Endothelial cell of hepatic sinusoid (primary cell): Measurements from ENCODE around the gene C2orf81.
"Not testable (repeated sequence)": the region's sequence is repeated elsewhere in the genome, so short reads cannot be mapped to it uniquely, and the experiment has no call there.

Experiments
- in situ Hi-C: cut with HindIII; loops from 2 replicates; pipeline ENCODE4 v1.10.0; 2017; ENCODE audit warnings: low sequenced_read_pairs

Gene C2orf81

GRCh38 chr2:74442483-74443297 lies 21.3 kb upstream of the C2orf81 start:
- in situ Hi-C loops, result not testable (repeated sequence)

DNA sequence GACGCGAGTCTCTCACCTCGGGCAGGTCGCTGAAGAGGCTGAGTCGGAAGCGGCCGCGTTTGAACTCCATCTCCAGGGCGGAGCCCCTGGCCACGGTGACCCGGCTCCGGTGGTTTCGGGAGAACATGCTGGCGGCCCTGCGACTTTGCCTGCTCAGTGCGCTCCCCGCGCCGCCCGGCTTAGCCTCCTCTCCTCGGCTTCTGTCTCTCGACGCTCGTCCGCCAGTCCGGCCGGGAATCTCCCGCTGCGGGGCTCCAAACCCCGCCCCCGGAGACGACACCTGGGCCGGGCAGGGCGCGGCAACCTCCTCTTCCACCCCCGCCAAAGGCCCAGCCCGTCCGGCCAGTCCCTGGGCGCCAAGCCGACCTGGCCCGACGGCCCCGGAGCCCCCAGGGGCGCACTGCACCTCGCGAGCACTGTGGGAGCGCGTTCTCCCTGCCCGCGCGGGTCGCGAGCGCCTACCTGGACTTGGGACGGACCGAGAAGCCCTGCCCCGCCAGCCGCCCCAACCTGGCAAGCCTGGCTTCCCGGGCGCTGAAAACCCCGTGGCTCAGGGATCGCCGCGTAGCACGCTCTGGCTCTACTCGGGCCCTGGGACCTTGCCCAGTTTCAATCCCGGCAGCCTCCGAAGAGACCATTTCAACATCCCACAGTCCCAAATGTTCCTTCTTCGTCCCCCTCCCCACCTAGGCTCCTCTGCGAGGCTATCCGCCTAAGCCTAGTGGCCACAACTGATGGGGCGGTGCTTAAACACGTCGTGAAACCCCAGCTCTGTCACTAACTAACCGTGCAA lies 20.5 kb upstream of the C2orf81 start, which contains the start of gene RTKN:
TSS of gene RTKN (minus strand) at position 248 of the 793 bp plus-strand sequence. CDS start at position 127, 121 bp downstream.
- in situ Hi-C loops, result no loop called here

GRCh38 chr2:74441170-74441689 lies 19.8 kb upstream of the C2orf81 start:
- in situ Hi-C loops, result no loop called here

DNA sequence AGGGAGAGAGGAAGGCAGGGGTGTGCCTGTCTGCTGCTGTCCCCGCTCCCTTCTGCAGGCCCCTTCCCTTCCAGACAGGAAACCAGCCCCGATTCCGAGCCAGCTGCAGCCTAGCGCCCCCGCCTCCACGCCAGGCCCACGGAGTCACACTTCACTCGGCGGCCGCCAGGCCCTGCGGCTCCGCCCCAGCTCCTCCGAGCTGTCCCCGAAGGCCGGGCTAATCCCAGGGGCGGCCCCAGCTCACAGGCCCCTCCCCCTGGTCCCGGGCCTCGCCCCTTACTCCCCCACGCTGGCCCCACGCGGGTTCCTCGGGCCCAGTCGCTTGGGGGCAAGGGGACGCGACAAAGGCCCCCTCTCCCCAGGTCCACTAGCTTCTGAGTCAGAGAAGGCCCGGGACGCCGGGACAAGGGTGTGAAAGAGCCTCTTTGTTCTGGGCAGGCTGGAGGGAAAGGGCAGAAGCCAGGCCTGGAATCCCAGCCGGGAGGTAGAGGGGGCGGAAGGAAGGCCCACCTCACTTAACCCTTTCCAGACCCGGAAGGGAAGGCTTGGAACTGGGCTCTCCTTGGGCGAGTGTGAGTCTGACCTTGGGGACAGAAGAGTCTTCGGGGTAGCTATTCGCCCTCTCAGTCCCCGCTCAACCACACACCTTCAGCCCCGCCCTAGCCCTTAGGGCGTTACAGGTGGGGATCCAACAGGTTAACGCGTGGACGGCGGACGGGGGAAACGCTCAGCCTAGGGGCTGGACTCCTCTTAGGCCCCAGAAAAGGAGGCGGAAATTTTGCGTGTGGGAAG lies 19.2 kb upstream of the C2orf81 start:
- in situ Hi-C loops, result no loop called here

- in situ Hi-C loops, result no loop called here
Observed at GRCh38 chr2:74439803-74440377, 18.5 kb upstream of the C2orf81 start.

DNA sequence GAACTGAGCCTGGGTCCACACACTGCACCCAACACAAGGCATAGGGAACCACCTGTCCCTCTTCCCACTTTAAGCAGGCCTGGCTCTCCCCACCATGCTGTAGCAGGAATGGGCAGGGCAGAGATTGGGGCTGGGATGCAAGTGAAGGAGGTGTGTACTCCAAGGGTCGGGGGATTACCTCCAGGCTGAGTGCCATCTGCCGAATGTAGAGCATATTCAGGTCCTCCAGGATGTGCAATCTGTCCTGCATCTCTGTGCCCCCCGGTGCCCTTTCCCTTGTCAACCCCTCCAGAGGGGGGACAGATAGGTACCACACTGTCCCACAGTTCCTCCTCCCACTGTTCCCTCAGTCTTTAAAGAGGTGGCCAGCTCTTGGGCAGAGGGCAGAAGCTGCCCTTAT lies 18.0 kb upstream of the C2orf81 start:
- in situ Hi-C loops, result no loop called here

DNA sequence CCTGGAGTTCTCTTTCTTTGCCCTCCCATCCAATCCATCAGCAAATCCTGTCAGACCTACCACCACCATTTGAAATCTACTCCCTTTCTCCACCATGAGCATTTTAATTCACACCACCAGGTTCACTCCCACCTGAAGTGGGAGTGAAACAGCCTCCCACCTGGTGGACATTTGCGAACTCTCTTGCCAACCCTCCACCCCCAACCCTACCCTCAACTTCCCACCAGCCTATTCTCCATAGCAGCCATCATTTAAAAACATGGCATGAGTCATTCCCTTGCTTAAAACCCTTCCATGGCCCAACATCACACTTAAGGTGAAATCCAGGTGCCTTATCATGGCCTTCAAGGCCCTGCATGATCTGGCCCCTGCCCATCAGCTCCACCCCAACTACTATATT lies 16.8 kb upstream of the C2orf81 start:
- in situ Hi-C loops, result no loop called here

- in situ Hi-C loops, result no loop called here
Observed at GRCh38 chr2:74436848-74437695, 15.7 kb upstream of the C2orf81 start.

DNA sequence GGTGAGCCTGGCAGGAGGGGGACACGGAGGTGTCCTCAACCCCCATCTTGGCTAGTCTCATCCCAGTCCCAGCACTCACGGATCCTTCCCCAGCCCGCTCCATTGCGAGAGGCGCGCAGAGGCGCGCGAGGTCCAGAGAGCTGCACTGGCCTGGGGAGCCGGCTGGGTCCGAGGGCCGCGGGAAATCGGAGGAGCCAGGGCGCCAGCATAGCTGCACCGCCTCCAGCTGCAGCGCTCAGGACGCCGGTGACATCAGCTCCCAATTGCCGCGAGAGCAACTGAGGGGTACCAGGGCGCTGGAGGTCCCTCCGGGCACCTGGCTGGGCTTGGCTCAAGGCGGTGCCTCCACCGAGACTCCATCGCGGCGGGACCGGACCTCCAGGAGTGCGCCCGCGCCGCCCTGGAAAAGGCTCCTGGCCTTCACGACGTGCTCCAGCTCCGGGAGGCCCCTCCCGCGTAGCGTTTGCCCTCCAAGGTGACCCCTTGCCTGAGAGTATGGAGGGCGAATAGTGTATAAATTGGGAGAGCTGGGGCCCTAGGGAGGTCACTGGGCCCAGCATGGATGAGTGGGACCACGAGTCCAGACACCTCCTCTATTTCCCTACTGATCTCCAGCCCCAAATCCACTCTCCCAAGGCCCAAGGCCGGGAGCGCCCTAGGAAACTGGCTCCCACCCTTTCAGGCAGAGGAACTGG lies 14.8 kb upstream of the C2orf81 start:
- in situ Hi-C loops, result no loop called here

DNA sequence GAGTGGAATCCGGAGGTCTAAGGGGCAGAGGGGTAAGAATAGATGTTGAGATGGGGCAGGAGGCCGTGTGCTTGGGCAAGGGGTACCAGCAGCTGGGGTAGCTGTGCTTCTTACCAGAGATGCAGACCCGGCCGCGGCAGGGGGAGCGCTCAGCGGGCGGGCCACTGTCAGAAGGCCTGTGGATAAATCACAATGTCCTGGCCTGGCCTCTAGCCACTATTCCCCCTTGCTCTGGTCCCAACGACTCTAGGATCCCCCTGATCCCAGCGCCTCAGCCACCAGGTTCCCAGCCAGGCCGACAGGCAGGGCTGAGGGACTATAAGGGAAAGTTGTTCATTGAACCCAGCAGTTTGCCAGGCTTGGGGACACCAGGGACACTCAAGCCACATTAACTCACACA lies 9.1 kb upstream of the C2orf81 start:
- in situ Hi-C loops, result loop anchor here (5.0 kb wide), 1 partner anchor 107 kb away; no protein-coding TSS in a partner anchor

- in situ Hi-C loops, result loop anchor here (5.0 kb wide), 1 partner anchor 108 kb away; no protein-coding TSS in a partner anchor
Observed at GRCh38 chr2:74429487-74430451, 8.3 kb upstream of the C2orf81 start.

GRCh38 chr2:74428675-74429074 lies 7.3 kb upstream of the C2orf81 start:
- in situ Hi-C loops, result no loop called here

GRCh38 chr2:74427551-74427950 lies 6.1 kb upstream of the C2orf81 start:
- in situ Hi-C loops, result no loop called here

GRCh38 chr2:74426181-74426758 lies 4.9 kb upstream of the C2orf81 start:
- in situ Hi-C loops, result no loop called here

DNA sequence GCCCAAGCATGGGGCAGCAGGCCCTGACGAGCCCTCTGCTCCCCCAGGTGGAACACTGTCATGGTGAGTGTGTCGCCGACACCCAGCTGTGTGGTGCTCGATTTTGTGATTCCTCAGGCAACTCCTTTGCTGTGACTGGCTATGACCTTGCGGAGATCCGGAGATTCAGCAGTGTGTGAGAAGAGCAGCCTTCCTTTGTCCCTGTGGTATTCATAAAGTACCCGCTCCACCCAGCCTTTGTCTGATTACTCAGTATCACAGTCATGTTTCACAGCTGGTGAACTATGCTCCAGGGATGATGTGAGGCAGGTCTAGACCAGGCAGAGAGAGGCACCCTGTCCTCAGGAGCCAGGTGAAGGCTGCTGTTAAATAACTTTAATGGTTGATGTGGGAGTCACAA lies 4.1 kb upstream of the C2orf81 start:
- in situ Hi-C loops, result no loop called here

GRCh38 chr2:74424995-74425406 lies 3.6 kb upstream of the C2orf81 start:
- in situ Hi-C loops, result no loop called here
